CD4-positive, alpha-beta T cell (primary cell): ENCODE data around the gene SNHG17. TPM values are rescaled to one million over a fixed set of nuclear protein-coding genes. Genes with fewer than 3 reads are reported as not detected.

Source experiments
- ATAC-seq: fragments of 200-7000 bp; cut with Tn5 transposase; one replicate; pipeline ENCODE4 v1.10.0; 2022; ENCODE audit warnings: mild to moderate bottlenecking; ENCODE audit not compliant: poor library complexity
- CTCF ChIA-PET: fragments of 350-600 bp; sonication (Branson Sonifier 250); formaldehyde crosslinking; loops from one replicate; lab custom pipeline; 2021; ENCODE audit warnings: antibody characterized with exemption, inconsistent platforms; lab: Charles Lee
- POLR2A ChIA-PET: fragments of 350-600 bp; sonication (Branson Sonifier 250); formaldehyde crosslinking; loops from one replicate; lab custom pipeline; 2021; ENCODE audit warnings: antibody characterized with exemption, inconsistent platforms; lab: Charles Lee
- DNase-seq, 14 experiments: peaks; one replicate each; pipeline ENCODE4 v3.0.0-alpha.2; 2013 to 2020; ENCODE audit warnings: mixed read lengths in 2 of 14
- H3K27ac ChIP-seq, 2 donors: one replicate each; pipeline versions ENCODE4 v1.5.1 to v1.7.0; 2013; ENCODE audit warnings: low read length in 2 of 2, low read depth in 1 of 2, mild to moderate bottlenecking in 1 of 2
- H3K27me3 ChIP-seq, 2 experiments: 1 replicate in 1 of 2; 2 replicates in 1 of 2; pipeline versions ENCODE4 v1.6.1 to v1.7.0; 2013; ENCODE audit warnings: low read length in 2 of 2, control low read depth in 1 of 2, mild to moderate bottlenecking in 1 of 2, moderate library complexity in 1 of 2; ENCODE audit not compliant: insufficient read depth in 2 of 2, control insufficient read depth in 1 of 2
- H3K36me3 ChIP-seq: one replicate; pipeline ENCODE4 v1.6.1; 2013; ENCODE audit warnings: low read length, control low read depth; ENCODE audit not compliant: insufficient read depth
- H3K4me1 ChIP-seq: one replicate; pipeline ENCODE4 v1.6.1; 2013; ENCODE audit warnings: low read length, control low read depth; ENCODE audit not compliant: insufficient read depth
- H3K4me3 ChIP-seq: one replicate; pipeline ENCODE4 v1.5.1; 2013; ENCODE audit warnings: mild to moderate bottlenecking, low read length, moderate library complexity
- H3K9me3 ChIP-seq, 2 experiments: 1 replicate in 1 of 2; 2 replicates in 1 of 2; pipeline versions ENCODE4 v1.6.1 to v1.7.0; 2013; ENCODE audit warnings: low read length in 2 of 2, mild to moderate bottlenecking in 2 of 2, control low read depth in 1 of 2, moderate library complexity in 1 of 2; ENCODE audit not compliant: control insufficient read depth in 1 of 2, insufficient read depth in 1 of 2
- H3K27ac Mint-ChIP-seq: one replicate; pipeline ENCODE4 v1.8.0; 2020; ENCODE audit warnings: mixed read lengths
- H3K27me3 Mint-ChIP-seq: one replicate; pipeline ENCODE4 v1.8.0; 2021; ENCODE audit warnings: mixed read lengths
- H3K36me3 Mint-ChIP-seq: one replicate; pipeline ENCODE4 v1.8.0; 2021; ENCODE audit warnings: low read depth, mixed read lengths
- H3K4me1 Mint-ChIP-seq: one replicate; pipeline ENCODE4 v1.8.0; 2021; ENCODE audit warnings: low read depth, mixed read lengths
- H3K4me3 Mint-ChIP-seq: one replicate; pipeline ENCODE4 v1.8.0; 2020; ENCODE audit warnings: mild to moderate bottlenecking, mixed read lengths
- H3K9me3 Mint-ChIP-seq: one replicate; pipeline ENCODE4 v1.8.0; 2020; ENCODE audit warnings: mixed read lengths
- intact Hi-C, 2 experiments: fragments of 100-400 bp; cut with DNase I in 1 of 2; cut with micrococcal nuclease in 1 of 2; formaldehyde crosslinking; loops; one replicate each; pipeline versions ENCODE4 v1.15.1 to v1.9.0; 2023 to 2025; cut with DNase I, micrococcal nuclease
- total RNA-seq, 174 experiments: library from RNA in 2 of 174; stranded (reverse) in 2 of 174; gene quantifications; one replicate each; pipeline ENCODE4 v1.2.3 and lab custom pipeline; 2021 to 2026
- TF ChIP-seq, protein P1 (sequence below): fragments of 200-600 bp; IDR thresholded peaks from one replicate; pipeline ENCODE4 v1.8.0; 2022; ENCODE audit warnings: antibody characterized with exemption, mild to moderate bottlenecking

The SNHG17 gene
- total RNA-seq, 2 experiments from 2014 or later, result 94.1 to 99.3 TPM

DNA sequence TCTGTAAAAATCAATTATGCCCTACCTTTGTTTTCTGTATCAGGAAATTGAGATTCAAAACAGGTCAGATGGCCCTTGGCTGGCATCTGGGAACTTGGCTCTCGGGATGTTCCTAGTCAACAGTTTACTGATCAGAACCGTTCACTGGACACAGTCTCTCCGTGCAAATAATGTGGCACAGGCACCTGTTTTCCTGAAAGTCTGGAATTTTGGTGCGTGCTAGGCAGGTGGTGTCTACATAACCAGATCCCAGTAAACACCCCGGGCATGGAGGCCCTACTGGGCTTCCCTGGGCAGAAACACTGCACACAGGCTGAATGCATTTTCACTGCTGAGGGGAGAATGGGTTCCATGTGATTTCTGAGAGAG is 7.5 kb downstream of the SNHG17 start:
- intact Hi-C loops, result no loop called here
- DNase-seq (no peak), ATAC-seq (no peak)
- peaks cover 90% of the 10 kb centered on the region for H3K36me3 ChIP-seq
- Mint-ChIP-seq H3K9me3 (no peaks in the 10 kb centered on the region), H3K36me3 (peaks cover 97% of the 10 kb centered on the region), H3K4me1 (peaks cover 55% of the 10 kb centered on the region), H3K27ac (no peak overlapping the region), H3K4me3 (no peak overlapping the region), H3K27me3 (no peaks in the 10 kb centered on the region)
- no peak overlapping the region for H3K27ac ChIP-seq
- H3K9me3 ChIP-seq, result no peaks in the 10 kb centered on the region
- no peak overlapping the region for H3K4me3 ChIP-seq
- peaks cover 14% of the 10 kb centered on the region for H3K4me1 ChIP-seq
- no peaks in the 10 kb centered on the region for H3K27me3 ChIP-seq
- ChIA-PET POLR2A (interaction anchor here (1.9 kb wide), 1 partner anchor 8 kb away, joined by 4 read pairs; the partner anchor contains the start of gene SNHG17), CTCF (no interaction called here)
- TF ChIP-seq, protein P1, sequence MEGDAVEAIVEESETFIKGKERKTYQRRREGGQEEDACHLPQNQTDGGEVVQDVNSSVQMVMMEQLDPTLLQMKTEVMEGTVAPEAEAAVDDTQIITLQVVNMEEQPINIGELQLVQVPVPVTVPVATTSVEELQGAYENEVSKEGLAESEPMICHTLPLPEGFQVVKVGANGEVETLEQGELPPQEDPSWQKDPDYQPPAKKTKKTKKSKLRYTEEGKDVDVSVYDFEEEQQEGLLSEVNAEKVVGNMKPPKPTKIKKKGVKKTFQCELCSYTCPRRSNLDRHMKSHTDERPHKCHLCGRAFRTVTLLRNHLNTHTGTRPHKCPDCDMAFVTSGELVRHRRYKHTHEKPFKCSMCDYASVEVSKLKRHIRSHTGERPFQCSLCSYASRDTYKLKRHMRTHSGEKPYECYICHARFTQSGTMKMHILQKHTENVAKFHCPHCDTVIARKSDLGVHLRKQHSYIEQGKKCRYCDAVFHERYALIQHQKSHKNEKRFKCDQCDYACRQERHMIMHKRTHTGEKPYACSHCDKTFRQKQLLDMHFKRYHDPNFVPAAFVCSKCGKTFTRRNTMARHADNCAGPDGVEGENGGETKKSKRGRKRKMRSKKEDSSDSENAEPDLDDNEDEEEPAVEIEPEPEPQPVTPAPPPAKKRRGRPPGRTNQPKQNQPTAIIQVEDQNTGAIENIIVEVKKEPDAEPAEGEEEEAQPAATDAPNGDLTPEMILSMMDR, result no peak

DNA sequence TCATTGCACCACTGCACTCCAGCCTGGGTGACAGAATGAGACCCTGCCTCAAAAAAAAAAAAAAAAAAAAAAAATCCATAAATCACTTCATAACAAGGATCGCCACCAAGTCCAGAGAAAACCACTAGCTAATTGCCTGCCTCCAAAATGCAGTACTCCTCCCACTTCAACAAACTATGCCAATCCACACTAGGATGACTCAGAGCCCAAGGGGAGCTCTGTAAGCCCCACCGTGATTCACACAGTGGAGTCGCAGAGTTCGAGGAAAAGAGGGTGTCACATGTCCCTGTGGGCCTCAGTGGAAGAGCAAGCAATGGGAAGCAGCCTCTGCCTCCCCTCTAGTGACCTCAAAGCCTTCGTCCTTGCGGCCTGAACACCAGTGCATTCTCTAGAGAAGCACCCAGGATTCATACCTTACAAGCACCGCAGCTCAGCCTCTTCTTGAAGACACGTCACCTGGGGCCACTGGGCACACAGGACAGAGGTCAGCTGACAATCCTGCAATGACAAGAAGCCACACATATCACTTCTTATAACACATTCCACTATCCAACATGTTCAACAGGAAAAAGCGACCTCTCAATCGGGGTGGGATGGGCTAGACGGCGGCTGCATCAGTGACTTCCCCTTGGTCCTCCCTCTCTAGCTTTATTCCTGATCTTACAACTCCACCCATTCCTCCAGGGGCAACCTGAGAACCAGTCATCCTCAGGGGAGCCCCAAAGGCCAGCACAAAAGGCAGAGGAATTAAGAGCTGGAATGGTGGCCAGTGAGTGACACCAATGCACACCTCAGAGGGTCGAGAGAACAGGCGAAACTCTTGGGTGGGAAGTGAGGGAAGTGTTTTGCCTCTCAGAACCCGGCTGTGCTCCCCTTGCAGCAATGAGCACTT is 8.9 kb downstream of the SNHG17 start:
- POLR2A ChIA-PET, result interaction anchor here (1.9 kb wide), 1 partner anchor 9 kb away, joined by 4 read pairs; the partner anchor contains the start of gene SNHG17
- Histone ChIP-seq H3K27ac (no peak overlapping the region), H3K9me3 (no peaks in the 10 kb centered on the region), H3K36me3 (peaks cover 90% of the 10 kb centered on the region), H3K4me3 (no peak overlapping the region), H3K27me3 (no peaks in the 10 kb centered on the region), H3K4me1 (peaks cover 6% of the 10 kb centered on the region)
- TF ChIP-seq, protein P1, result no peak
- Mint-ChIP-seq H3K36me3 (peaks cover 97% of the 10 kb centered on the region), H3K4me3 (no peak overlapping the region), H3K9me3 (no peaks in the 10 kb centered on the region), H3K27me3 (no peaks in the 10 kb centered on the region), H3K4me1 (peaks cover 41% of the 10 kb centered on the region), H3K27ac (no peak overlapping the region)
- CTCF ChIA-PET, result interaction anchor here (0.7 to 2.6 kb wide), 3 partner anchors 9 to 393 kb away, joined by 3 to 6 read pairs (median 5); partner anchors contain the start of genes RPRD1B, SNHG17 and TTI1
- no peak for ATAC-seq
- no peak for DNase-seq
- intact Hi-C loops, result no loop called here

DNA sequence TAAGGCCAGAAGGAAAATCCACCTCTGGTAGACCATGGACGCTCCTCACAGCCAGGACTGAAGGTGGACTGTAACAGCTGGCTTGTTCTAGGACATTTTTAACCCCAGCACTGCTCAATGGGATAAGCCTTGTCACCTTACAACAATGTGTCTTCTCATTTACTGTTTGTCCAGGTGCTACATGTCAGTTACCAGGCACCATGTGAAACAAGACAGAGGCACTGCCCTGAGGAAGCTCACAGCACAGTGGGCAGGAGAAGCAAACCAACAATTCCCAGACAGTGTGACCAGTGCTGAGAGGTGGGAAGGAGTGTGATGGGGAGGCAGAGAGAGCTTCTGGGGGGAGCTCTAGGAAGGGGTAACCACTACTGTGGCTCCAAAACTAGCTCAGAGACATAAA is 10.7 kb downstream of the SNHG17 start:
- ChIA-PET POLR2A (interaction anchor here (3.6 kb wide), 1 partner anchor 10 kb away, joined by 12 read pairs; the partner anchor contains the start of gene SNHG17), CTCF (interaction anchor here (2.6 kb wide), 1 partner anchor 22 kb away, joined by 6 read pairs; no protein-coding TSS in a partner anchor)
- H3K27me3 ChIP-seq, result no peaks in the 10 kb centered on the region
- H3K36me3 ChIP-seq, result peaks cover 93% of the 10 kb centered on the region
- H3K4me1 ChIP-seq, result peaks cover 6% of the 10 kb centered on the region
- intact Hi-C loops, result no loop called here
- H3K4me3 ChIP-seq, result no peak overlapping the region
- Mint-ChIP-seq H3K36me3 (peaks cover 99% of the 10 kb centered on the region), H3K9me3 (no peaks in the 10 kb centered on the region), H3K27me3 (no peaks in the 10 kb centered on the region), H3K27ac (no peak overlapping the region), H3K4me3 (no peak overlapping the region), H3K4me1 (peaks cover 36% of the 10 kb centered on the region)
- DNase-seq, result no peak
- TF ChIP-seq, protein P1, result no peak
- no peak overlapping the region for H3K27ac ChIP-seq
- no peak for ATAC-seq
- H3K9me3 ChIP-seq, result no peaks in the 10 kb centered on the region
